OCI-LY7 (cell line): Measurements from ENCODE around the gene DNAH14.

Source experiments
- EZH2phosphoT487 ChIP-seq: fragments of 200-600 bp; sonication (generic); IDR thresholded peaks from 2 replicates; pipeline ENCODE4 v1.6.1; 2018; ENCODE audit warnings: low read depth, borderline replicate concordance, mild to moderate bottlenecking, mixed run types, antibody characterized with exemption, low read length, moderate library complexity, mixed read lengths
- TF ChIP-seq, protein P1 (sequence below): fragments of 200-600 bp; sonication (generic); conservative IDR thresholded peaks from 2 replicates; pipeline ENCODE4 v1.5.1; 2014; ENCODE audit warnings: mild to moderate bottlenecking, antibody characterized with exemption, low read length, moderate library complexity, mixed read lengths

DNA sequence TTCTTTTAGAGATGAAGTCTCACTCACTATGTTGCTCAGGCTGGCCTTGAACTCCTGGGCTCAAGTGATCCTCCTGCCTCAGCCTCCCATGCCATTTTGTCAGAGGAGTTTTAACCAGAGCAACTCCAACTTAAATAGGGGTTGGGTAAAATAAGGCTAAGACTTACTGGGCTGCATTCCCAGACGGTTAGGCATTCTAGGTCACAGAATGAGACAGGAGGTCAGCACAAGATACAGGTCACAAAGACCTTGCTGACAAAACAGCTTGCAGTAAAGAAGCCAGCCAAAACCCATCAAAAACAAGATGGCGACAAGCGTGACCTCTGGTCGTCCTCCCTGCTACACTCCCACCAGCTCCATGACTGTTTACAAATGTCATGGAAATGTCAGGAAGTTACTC, 5.7 kb upstream of the DNAH14 start:
- TF ChIP-seq, protein P1, sequence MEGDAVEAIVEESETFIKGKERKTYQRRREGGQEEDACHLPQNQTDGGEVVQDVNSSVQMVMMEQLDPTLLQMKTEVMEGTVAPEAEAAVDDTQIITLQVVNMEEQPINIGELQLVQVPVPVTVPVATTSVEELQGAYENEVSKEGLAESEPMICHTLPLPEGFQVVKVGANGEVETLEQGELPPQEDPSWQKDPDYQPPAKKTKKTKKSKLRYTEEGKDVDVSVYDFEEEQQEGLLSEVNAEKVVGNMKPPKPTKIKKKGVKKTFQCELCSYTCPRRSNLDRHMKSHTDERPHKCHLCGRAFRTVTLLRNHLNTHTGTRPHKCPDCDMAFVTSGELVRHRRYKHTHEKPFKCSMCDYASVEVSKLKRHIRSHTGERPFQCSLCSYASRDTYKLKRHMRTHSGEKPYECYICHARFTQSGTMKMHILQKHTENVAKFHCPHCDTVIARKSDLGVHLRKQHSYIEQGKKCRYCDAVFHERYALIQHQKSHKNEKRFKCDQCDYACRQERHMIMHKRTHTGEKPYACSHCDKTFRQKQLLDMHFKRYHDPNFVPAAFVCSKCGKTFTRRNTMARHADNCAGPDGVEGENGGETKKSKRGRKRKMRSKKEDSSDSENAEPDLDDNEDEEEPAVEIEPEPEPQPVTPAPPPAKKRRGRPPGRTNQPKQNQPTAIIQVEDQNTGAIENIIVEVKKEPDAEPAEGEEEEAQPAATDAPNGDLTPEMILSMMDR, result no peak
- no peak for TF ChIP-seq EZH2phosphoT487
